GM10248 (cell line): Measurements from ENCODE around the gene KLHL18.

Source experiments
- CTCF ChIA-PET: fragments of 300-600 bp; sonication (Branson Sonifier 250); formaldehyde crosslinking; extraction: SDS; loops from one replicate; lab custom pipeline; 2021; ENCODE audit warnings: antibody characterized with exemption; lab: Yijun Ruan, JAX
- POLR2A ChIA-PET: fragments of 350-650 bp; sonication (Branson Sonifier 250); formaldehyde crosslinking; extraction: SDS; loops from one replicate; lab custom pipeline; 2020; ENCODE audit warnings: antibody characterized with exemption; lab: Yijun Ruan, JAX
- DNase-seq: peaks from one replicate; pipeline ENCODE4 v3.0.0; 2012; ENCODE audit errors: extremely low spot score
- CTCF ChIP-seq: IDR thresholded peaks from 2 replicates; pipeline ENCODE4 v1.5.1; 2012; ENCODE audit warnings: mild to moderate bottlenecking, low read depth; ENCODE audit errors: extremely low read depth, missing control alignments, control extremely low read depth

Gene KLHL18

GRCh38 chr3:47380026-47380600 is 97.4 kb downstream of the KLHL18 start:
- no peak for TF ChIP-seq CTCF
- CTCF ChIA-PET = interaction anchor here (0.8 to 2.6 kb wide), 8 partner anchors 9 to 423 kb away, joined by 3 to 11 read pairs (median 4); partner anchors contain the start of gene ELP6
- DNase-seq = no peak
- POLR2A ChIA-PET = interaction anchor here (0.5 to 1.3 kb wide), 4 partner anchors 10 to 388 kb away, joined by 3 to 6 read pairs (median 4); no protein-coding TSS in a partner anchor

- no peak for TF ChIP-seq CTCF
- POLR2A ChIA-PET = interaction anchor here (0.8 to 1.3 kb wide), 3 partner anchors 9 to 18 kb away, joined by 3 to 6 read pairs (median 4); no protein-coding TSS in a partner anchor
- CTCF ChIA-PET = interaction anchor here (0.8 to 2.6 kb wide), 8 partner anchors 9 to 424 kb away, joined by 3 to 11 read pairs (median 4); partner anchors contain the start of gene ELP6
- peak; percentile 98 for DNase-seq
Measured at GRCh38 chr3:47380601-47381316, 98.0 kb downstream of the KLHL18 start, which contains the start of gene PTPN23. PTPN23 (plus strand) TSS chr3:47381021; CDS start chr3:47381097, 76 bp downstream.

- ChIA-PET POLR2A (interaction anchor here (1.3 kb wide), 1 partner anchor 9 kb away, joined by 6 read pairs; no protein-coding TSS in a partner anchor), CTCF (interaction anchor here (0.8 to 2.6 kb wide), 5 partner anchors 8 to 90 kb away, joined by 3 to 11 read pairs (median 4); no protein-coding TSS in a partner anchor)
- DNase-seq = peak; percentile 91
- TF ChIP-seq CTCF = no peak
Measured at GRCh38 chr3:47381317-47382157, 98.8 kb downstream of the KLHL18 start.

- no peak for TF ChIP-seq CTCF
- POLR2A ChIA-PET = no interaction called here
- CTCF ChIA-PET = interaction anchor here (1.2 kb wide), 1 partner anchor 13 kb away, joined by 3 read pairs; no protein-coding TSS in a partner anchor
- no peak for DNase-seq
Measured at GRCh38 chr3:47384425-47384824, 101.7 kb downstream of the KLHL18 start.

- no peak for TF ChIP-seq CTCF
- DNase-seq = no peak
- ChIA-PET POLR2A (no interaction called here), CTCF (interaction anchor here (1.2 kb wide), 1 partner anchor 13 kb away, joined by 3 read pairs; no protein-coding TSS in a partner anchor)
Measured at GRCh38 chr3:47385007-47385406, 102.3 kb downstream of the KLHL18 start.

GRCh38 chr3:47385796-47386195 is 103.1 kb downstream of the KLHL18 start:
- DNase-seq = no peak
- CTCF ChIA-PET = interaction anchor here (1.1 to 1.2 kb wide), 2 partner anchors 9 to 14 kb away, joined by 3 read pairs; no protein-coding TSS in a partner anchor
- POLR2A ChIA-PET = no interaction called here
- TF ChIP-seq CTCF = no peak
